Measurements from ENCODE around the gene BRIP1.

Gene BRIP1

GRCh38 chr17:61770752-61771533, 92.4 kb downstream of the BRIP1 start:
- no peaks in the 10 kb centered on the region for H3K27me3 ChIP-seq (ENCODE audit: control insufficient read depth, insufficient read depth, low read length)
- peaks cover 13% of the 10 kb centered on the region for H3K9me3 ChIP-seq (ENCODE audit: control insufficient read depth, low read depth, low read length)
- H3K36me3 ChIP-seq (ENCODE audit: control insufficient read depth, low read depth, low read length), result peaks cover 15% of the 10 kb centered on the region
- no peak overlapping the region for H3K9ac ChIP-seq (ENCODE audit: low read length)
- H3K27ac ChIP-seq (ENCODE audit: low read length), result no peak overlapping the region
- no peaks in the 10 kb centered on the region for H3K4me1 ChIP-seq (ENCODE audit: control insufficient read depth, low read depth, low read length)
- no peak overlapping the region for H3K4me3 ChIP-seq (ENCODE audit: low read length)

- Histone ChIP-seq H3K9me3 (ENCODE audit: control insufficient read depth, low read depth, low read length) (peaks cover 13% of the 10 kb centered on the region), H3K27ac (ENCODE audit: low read length) (no peak overlapping the region), H3K4me1 (ENCODE audit: control insufficient read depth, low read depth, low read length) (no peaks in the 10 kb centered on the region), H3K9ac (ENCODE audit: low read length) (no peak overlapping the region), H3K27me3 (ENCODE audit: control insufficient read depth, insufficient read depth, low read length) (no peaks in the 10 kb centered on the region), H3K36me3 (ENCODE audit: control insufficient read depth, low read depth, low read length) (peaks cover 15% of the 10 kb centered on the region), H3K4me3 (ENCODE audit: low read length) (no peak overlapping the region)
These were observed 93.3 kb downstream of the BRIP1 start for GRCh38 chr17:61770043-61770442.

GRCh38 chr17:61768405-61768804, 94.9 kb downstream of the BRIP1 start:
- Histone ChIP-seq H3K36me3 (ENCODE audit: control insufficient read depth, low read depth, low read length) (peaks cover 12% of the 10 kb centered on the region), H3K9ac (ENCODE audit: low read length) (no peak overlapping the region), H3K27ac (ENCODE audit: low read length) (no peak overlapping the region)

DNA sequence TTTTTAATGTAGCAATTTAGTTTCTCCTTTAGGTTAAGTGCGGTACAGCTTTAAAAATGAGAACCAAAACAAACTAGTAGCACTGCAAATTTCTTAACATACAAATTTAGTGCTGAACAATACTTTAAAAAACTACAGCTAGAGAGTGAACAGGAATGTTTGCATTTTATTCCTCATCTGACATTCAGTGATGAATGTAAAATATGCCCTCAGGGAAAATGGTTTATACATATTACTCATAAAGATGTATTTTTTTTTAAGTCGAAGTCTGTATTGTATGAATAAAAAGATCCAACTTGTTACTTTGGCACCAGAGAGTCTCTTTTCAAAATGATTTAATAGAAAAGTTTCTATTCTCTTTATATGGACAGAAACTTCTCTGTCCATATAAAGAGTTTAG, 96.8 kb downstream of the BRIP1 start:
- Histone ChIP-seq H3K4me3 (ENCODE audit: low read length) (no peak overlapping the region), H3K9ac (ENCODE audit: low read length) (no peak overlapping the region), H3K36me3 (ENCODE audit: control insufficient read depth, low read depth, low read length) (peaks cover 14% of the 10 kb centered on the region), H3K9me3 (ENCODE audit: control insufficient read depth, low read depth, low read length) (peaks cover 11% of the 10 kb centered on the region), H3K27me3 (ENCODE audit: control insufficient read depth, insufficient read depth, low read length) (no peaks in the 10 kb centered on the region), H3K27ac (ENCODE audit: low read length) (no peak overlapping the region), H3K4me1 (ENCODE audit: control insufficient read depth, low read depth, low read length) (no peaks in the 10 kb centered on the region)

More at GRCh38 chr17:61768405-61768804, 94.9 kb downstream of the BRIP1 start:
- H3K27me3 ChIP-seq (ENCODE audit: control insufficient read depth, insufficient read depth, low read length), result no peaks in the 10 kb centered on the region
- no peak overlapping the region for H3K4me3 ChIP-seq (ENCODE audit: low read length)
- peaks cover 13% of the 10 kb centered on the region for H3K9me3 ChIP-seq (ENCODE audit: control insufficient read depth, low read depth, low read length)
- H3K4me1 ChIP-seq (ENCODE audit: control insufficient read depth, low read depth, low read length), result no peaks in the 10 kb centered on the region

DNA sequence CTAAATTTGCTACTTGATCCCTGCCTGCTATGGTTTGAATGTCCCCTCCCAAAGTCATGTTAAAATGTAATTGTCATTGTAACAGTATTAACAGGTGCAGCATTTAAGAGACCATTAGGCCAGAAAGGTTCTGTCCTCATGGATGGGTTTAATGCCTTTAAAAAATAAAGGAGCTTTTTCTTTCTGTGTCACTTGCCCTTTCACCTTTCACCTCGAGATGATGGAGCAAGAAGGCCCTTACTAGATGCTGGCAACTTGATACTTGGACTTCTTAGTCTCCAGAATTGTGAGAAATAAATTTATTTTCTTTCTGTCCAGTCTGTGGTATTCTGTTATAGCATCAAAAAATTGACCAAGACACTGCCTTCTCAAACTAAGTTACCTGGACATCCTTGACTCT, 98.5 kb downstream of the BRIP1 start:
- Histone ChIP-seq H3K9me3 (ENCODE audit: control insufficient read depth, low read depth, low read length) (no peaks in the 10 kb centered on the region), H3K4me1 (ENCODE audit: control insufficient read depth, low read depth, low read length) (no peaks in the 10 kb centered on the region), H3K27me3 (ENCODE audit: control insufficient read depth, insufficient read depth, low read length) (no peaks in the 10 kb centered on the region), H3K27ac (ENCODE audit: low read length) (no peak overlapping the region), H3K9ac (ENCODE audit: low read length) (no peak overlapping the region), H3K36me3 (ENCODE audit: control insufficient read depth, low read depth, low read length) (peaks cover 5% of the 10 kb centered on the region), H3K4me3 (ENCODE audit: low read length) (no peak overlapping the region)

- no peaks in the 10 kb centered on the region for H3K9me3 ChIP-seq (ENCODE audit: control insufficient read depth, low read depth, low read length)
- H3K36me3 ChIP-seq (ENCODE audit: control insufficient read depth, low read depth, low read length), result peaks cover 5% of the 10 kb centered on the region
- H3K4me1 ChIP-seq (ENCODE audit: control insufficient read depth, low read depth, low read length), result no peaks in the 10 kb centered on the region
- H3K4me3 ChIP-seq (ENCODE audit: low read length), result no peak overlapping the region
- H3K27ac ChIP-seq (ENCODE audit: low read length), result no peak overlapping the region
- H3K27me3 ChIP-seq (ENCODE audit: control insufficient read depth, insufficient read depth, low read length), result no peaks in the 10 kb centered on the region
- no peak overlapping the region for H3K9ac ChIP-seq (ENCODE audit: low read length)
These were observed 101.5 kb downstream of the BRIP1 start for GRCh38 chr17:61761827-61762226.

DNA sequence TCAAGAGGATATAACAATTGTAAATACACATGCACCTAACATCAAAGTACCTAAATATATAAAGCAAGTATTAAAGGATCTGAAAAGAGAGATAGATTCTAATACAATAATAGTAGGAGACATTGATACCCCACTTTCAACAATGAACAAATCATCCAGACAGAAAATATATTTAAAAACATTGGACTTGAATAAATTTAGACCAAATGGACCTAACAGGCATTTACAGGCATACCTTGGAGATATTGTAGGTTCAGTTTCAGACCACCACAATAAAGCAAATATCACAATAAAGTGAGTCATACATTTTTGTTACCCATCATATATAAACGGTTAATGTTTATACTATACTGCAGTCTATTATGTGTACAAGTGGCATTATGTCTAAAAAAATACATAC, 104.0 kb downstream of the BRIP1 start:
- H3K9me3 ChIP-seq (ENCODE audit: control insufficient read depth, low read depth, low read length), result no peaks in the 10 kb centered on the region
- no peaks in the 10 kb centered on the region for H3K4me1 ChIP-seq (ENCODE audit: control insufficient read depth, low read depth, low read length)
- H3K27me3 ChIP-seq (ENCODE audit: control insufficient read depth, insufficient read depth, low read length), result no peaks in the 10 kb centered on the region
- no peak overlapping the region for H3K27ac ChIP-seq (ENCODE audit: low read length)
- H3K4me3 ChIP-seq (ENCODE audit: low read length), result no peak overlapping the region
- peaks cover 5% of the 10 kb centered on the region for H3K36me3 ChIP-seq (ENCODE audit: control insufficient read depth, low read depth, low read length)
- no peak overlapping the region for H3K9ac ChIP-seq (ENCODE audit: low read length)

- Histone ChIP-seq H3K27me3 (ENCODE audit: control insufficient read depth, insufficient read depth, low read length) (no peaks in the 10 kb centered on the region), H3K4me1 (ENCODE audit: control insufficient read depth, low read depth, low read length) (no peaks in the 10 kb centered on the region), H3K9me3 (ENCODE audit: control insufficient read depth, low read depth, low read length) (no peaks in the 10 kb centered on the region), H3K9ac (ENCODE audit: low read length) (no peak overlapping the region), H3K36me3 (ENCODE audit: control insufficient read depth, low read depth, low read length) (peaks cover 5% of the 10 kb centered on the region), H3K4me3 (ENCODE audit: low read length) (no peak overlapping the region), H3K27ac (ENCODE audit: low read length) (no peak overlapping the region)
These were observed 104.9 kb downstream of the BRIP1 start for GRCh38 chr17:61758430-61758829.

DNA sequence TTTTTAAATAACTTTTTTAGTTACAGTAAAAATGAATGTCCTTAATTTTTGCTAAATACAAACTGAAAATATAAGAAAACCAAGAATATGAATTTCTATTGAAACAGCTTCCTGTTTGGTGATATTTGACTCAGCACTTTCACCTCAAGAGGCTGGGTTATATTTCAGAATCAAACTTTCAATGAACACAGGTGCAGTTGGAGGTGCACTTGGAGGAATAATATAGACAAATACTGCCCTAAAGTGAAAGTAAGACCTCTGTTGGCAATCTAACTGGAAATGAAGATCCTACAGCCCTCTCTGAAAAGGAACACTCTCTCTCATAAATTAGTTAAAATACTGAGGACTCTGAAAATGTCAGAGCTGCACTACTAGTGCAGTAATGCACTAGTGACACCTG, 106.2 kb downstream of the BRIP1 start:
- Histone ChIP-seq H3K27ac (ENCODE audit: low read length) (no peak overlapping the region), H3K4me1 (ENCODE audit: control insufficient read depth, low read depth, low read length) (no peaks in the 10 kb centered on the region), H3K27me3 (ENCODE audit: control insufficient read depth, insufficient read depth, low read length) (no peaks in the 10 kb centered on the region), H3K9me3 (ENCODE audit: control insufficient read depth, low read depth, low read length) (no peaks in the 10 kb centered on the region), H3K4me3 (ENCODE audit: low read length) (no peak overlapping the region), H3K9ac (ENCODE audit: low read length) (no peak overlapping the region), H3K36me3 (ENCODE audit: control insufficient read depth, low read depth, low read length) (peaks cover 4% of the 10 kb centered on the region)

- Histone ChIP-seq H3K9ac (ENCODE audit: low read length) (no peak overlapping the region), H3K9me3 (ENCODE audit: control insufficient read depth, low read depth, low read length) (no peaks in the 10 kb centered on the region), H3K27ac (ENCODE audit: low read length) (no peak overlapping the region), H3K4me1 (ENCODE audit: control insufficient read depth, low read depth, low read length) (no peaks in the 10 kb centered on the region), H3K4me3 (ENCODE audit: low read length) (no peak overlapping the region), H3K27me3 (ENCODE audit: control insufficient read depth, insufficient read depth, low read length) (no peaks in the 10 kb centered on the region), H3K36me3 (ENCODE audit: control insufficient read depth, low read depth, low read length) (peaks cover 4% of the 10 kb centered on the region)
These were observed 106.8 kb downstream of the BRIP1 start for GRCh38 chr17:61756561-61756960.

- no peak overlapping the region for H3K4me3 ChIP-seq (ENCODE audit: low read length)
- no peak overlapping the region for H3K9ac ChIP-seq (ENCODE audit: low read length)
- peaks cover 4% of the 10 kb centered on the region for H3K36me3 ChIP-seq (ENCODE audit: control insufficient read depth, low read depth, low read length)
- H3K27ac ChIP-seq (ENCODE audit: low read length), result no peak overlapping the region
- no peaks in the 10 kb centered on the region for H3K4me1 ChIP-seq (ENCODE audit: control insufficient read depth, low read depth, low read length)
- no peaks in the 10 kb centered on the region for H3K27me3 ChIP-seq (ENCODE audit: control insufficient read depth, insufficient read depth, low read length)
- H3K9me3 ChIP-seq (ENCODE audit: control insufficient read depth, low read depth, low read length), result no peaks in the 10 kb centered on the region
These were observed 107.7 kb downstream of the BRIP1 start for GRCh38 chr17:61755668-61756067.

DNA sequence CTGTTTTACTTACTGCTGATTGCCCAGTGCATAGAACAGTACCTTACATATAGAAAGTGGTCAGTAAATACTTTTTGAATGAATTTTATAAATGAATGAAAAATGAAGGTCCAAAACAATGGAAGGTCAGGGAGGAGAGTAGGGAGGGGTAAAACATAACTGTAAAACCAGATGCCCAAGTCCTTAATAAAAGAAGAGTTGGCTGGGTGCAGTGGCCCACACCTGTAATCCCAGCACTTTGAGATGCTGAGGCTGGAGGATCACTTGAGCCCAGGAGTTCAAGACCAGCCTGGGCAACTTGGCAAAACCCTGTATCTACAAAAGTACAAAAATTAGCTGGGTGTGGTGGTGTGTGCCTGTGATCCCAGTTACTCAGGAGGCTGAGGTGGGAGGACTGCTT, 108.2 kb downstream of the BRIP1 start:
- Histone ChIP-seq H3K9ac (ENCODE audit: low read length) (no peak overlapping the region), H3K36me3 (ENCODE audit: control insufficient read depth, low read depth, low read length) (peaks cover 4% of the 10 kb centered on the region), H3K9me3 (ENCODE audit: control insufficient read depth, low read depth, low read length) (no peaks in the 10 kb centered on the region), H3K4me3 (ENCODE audit: low read length) (no peak overlapping the region), H3K27ac (ENCODE audit: low read length) (no peak overlapping the region), H3K27me3 (ENCODE audit: control insufficient read depth, insufficient read depth, low read length) (no peaks in the 10 kb centered on the region), H3K4me1 (ENCODE audit: control insufficient read depth, low read depth, low read length) (no peaks in the 10 kb centered on the region)
